ENCODE results near the gene PFN1. TPM values are rescaled to one million over a fixed set of nuclear protein-coding genes. Genes with fewer than 3 reads are reported as not detected.

PFN1 gene
- total and polyA plus RNA-seq, 7 donors = 690 to 1,404 (median 911) TPM

DNA sequence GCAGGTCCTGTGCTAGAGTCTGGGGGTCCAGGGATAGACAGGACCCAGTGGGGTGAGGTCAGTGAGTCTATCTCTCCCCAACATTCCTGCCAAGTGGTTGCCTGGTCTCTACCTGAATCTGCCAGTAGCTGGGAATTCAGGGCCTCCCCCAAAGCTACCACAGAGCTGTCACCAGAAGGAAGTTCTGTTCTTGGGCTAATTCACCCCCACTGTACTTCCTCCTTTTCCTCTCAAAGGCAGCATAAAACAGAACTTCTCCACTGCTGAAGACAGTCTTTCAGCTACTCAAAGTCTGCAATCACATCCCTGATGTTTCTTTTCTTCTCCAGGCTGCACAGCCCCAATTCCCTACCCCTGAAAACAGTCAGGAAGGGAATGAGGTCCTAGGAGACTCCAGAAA lies 30.4 kb upstream of the PFN1 start:
- peaks cover 0 to 13% (median 8%) of the 10 kb centered on the region in 4 donors for H3K4me1 ChIP-seq
- H3K4me3 ChIP-seq = no peak overlapping the region
- TF ChIP-seq, protein P1, sequence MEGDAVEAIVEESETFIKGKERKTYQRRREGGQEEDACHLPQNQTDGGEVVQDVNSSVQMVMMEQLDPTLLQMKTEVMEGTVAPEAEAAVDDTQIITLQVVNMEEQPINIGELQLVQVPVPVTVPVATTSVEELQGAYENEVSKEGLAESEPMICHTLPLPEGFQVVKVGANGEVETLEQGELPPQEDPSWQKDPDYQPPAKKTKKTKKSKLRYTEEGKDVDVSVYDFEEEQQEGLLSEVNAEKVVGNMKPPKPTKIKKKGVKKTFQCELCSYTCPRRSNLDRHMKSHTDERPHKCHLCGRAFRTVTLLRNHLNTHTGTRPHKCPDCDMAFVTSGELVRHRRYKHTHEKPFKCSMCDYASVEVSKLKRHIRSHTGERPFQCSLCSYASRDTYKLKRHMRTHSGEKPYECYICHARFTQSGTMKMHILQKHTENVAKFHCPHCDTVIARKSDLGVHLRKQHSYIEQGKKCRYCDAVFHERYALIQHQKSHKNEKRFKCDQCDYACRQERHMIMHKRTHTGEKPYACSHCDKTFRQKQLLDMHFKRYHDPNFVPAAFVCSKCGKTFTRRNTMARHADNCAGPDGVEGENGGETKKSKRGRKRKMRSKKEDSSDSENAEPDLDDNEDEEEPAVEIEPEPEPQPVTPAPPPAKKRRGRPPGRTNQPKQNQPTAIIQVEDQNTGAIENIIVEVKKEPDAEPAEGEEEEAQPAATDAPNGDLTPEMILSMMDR (IDR thresholded peaks at IDR 0.05) = no peak
- TF ChIP-seq POLR2A (IDR thresholded peaks at IDR 0.05) = no peak
- TF ChIP-seq POLR2AphosphoS5 (IDR thresholded peaks at IDR 0.05) = no peak
- no peak for TF ChIP-seq EP300 (IDR thresholded peaks at IDR 0.05)
- DNase-seq = no peak
- H3K36me3 ChIP-seq = peaks cover 29 to 84% (median 41%) of the 10 kb centered on the region in 4 donors
- no peaks in the 10 kb centered on the region for H3K27me3 ChIP-seq
- intact Hi-C loops (cut with DNase I) = loop anchor here (1.0 kb wide), 1 partner anchor 8 kb away; no protein-coding TSS in a partner anchor
- no peak overlapping the region for H3K27ac ChIP-seq
- no peaks in the 10 kb centered on the region for H3K9me3 ChIP-seq

DNA sequence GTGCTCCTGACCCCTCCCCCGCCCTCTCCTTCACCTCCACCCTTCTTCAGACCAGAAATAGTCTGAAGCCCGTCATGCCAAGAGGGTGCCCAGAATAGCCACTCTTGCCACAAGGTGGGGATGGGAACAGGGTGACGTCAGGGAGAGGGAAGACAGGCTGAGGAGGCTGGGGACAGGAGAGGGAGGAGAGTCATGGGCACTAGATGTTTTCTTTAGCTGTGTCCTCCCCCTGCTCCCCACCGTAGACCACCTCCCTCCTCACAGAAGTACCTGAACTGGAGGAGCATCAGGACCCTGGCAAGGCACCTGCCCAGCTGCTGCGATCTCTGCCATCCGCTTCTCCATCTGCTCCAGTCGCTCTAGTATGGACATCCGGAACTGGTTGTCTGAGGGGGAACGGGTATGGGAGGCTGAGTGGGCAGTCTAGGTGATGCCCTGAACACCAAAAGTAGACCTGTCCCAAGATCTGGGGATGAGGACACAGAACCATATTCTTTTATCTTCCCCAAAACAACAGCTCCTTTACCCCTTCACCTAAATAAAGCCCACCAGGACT lies 25.9 kb upstream of the PFN1 start:
- Histone ChIP-seq H3K36me3 (peaks cover 39 to 77% (median 50%) of the 10 kb centered on the region in 4 donors), H3K27me3 (no peaks in the 10 kb centered on the region), H3K9me3 (no peaks in the 10 kb centered on the region), H3K4me3 (no peak overlapping the region), H3K27ac (peak overlapping the region in 1 of 4 donors; percentile 25), H3K4me1 (peaks cover 0 to 26% (median 20%) of the 10 kb centered on the region in 4 donors)
- 91 to 93% methylated on average over 9 of the region's 9 CpGs for WGBS, 2 donors
- peak; percentile 58 for DNase-seq
- no peak for TF ChIP-seq POLR2A (IDR thresholded peaks at IDR 0.05)
- TF ChIP-seq, protein P1 (IDR thresholded peaks at IDR 0.05) = no peak
- TF ChIP-seq POLR2AphosphoS5 (IDR thresholded peaks at IDR 0.05) = no peak
- no peak for TF ChIP-seq EP300 (IDR thresholded peaks at IDR 0.05)
- intact Hi-C loops (cut with DNase I) = no loop called here

DNA sequence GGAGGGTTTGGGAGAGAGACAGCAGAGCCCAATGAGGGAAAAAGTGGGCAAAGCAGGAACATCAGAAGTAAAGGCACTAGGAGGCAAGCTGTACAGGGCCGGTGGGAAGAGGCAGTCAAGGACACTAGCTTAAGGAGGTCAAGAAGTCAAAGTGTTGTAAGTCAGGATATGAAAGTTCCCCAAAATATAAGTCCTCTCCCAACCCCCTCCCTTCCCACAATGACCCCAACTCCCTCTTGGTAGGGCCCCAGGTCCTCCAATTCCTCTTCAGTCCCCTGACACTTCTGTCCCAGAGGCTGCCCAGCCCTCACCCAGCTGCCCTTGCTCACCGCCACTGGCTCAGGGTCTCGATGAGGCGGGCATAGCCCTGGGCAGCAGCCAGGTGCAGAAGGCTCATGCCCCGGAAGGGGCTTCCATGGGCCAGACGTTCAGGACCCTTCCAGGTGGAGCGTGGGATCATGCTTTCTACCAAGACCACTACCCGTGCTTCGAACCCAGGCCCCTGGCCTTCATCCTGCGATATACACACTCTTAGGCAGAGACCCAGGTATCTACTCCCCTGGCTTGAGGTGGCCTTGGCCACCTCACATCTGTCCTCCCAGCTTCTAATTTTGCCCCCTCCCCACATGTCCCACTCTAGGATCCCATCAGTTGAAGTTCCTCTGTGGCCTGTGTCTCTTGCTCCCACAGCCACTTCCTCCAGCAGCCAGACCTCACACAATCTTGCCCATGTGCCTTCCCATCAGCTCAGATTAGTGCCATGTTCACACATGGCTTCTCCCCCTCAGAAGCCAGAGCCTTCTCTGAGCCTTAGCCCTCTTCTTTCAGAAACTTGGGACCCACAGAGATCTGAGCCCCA lies 25.2 kb upstream of the PFN1 start:
- peaks cover 0 to 33% (median 27%) of the 10 kb centered on the region in 4 donors for H3K4me1 ChIP-seq
- intact Hi-C loops (cut with DNase I) = no loop called here
- H3K9me3 ChIP-seq = no peaks in the 10 kb centered on the region
- 91 to 93% methylated on average over 10 of the region's 10 CpGs for WGBS, 2 donors
- H3K27me3 ChIP-seq = no peaks in the 10 kb centered on the region
- peak; percentile 68 for DNase-seq
- no peak overlapping the region for H3K4me3 ChIP-seq
- H3K36me3 ChIP-seq = peaks cover 32 to 70% (median 48%) of the 10 kb centered on the region in 4 donors
- H3K27ac ChIP-seq = peak overlapping the region in 3 of 4 donors; percentile 45 to 97 (median 48)
- TF ChIP-seq POLR2A (IDR thresholded peaks at IDR 0.05) (no peak), EP300 (IDR thresholded peaks at IDR 0.05) (no peak), POLR2AphosphoS5 (IDR thresholded peaks at IDR 0.05) (no peak)
- TF ChIP-seq, protein P1 (IDR thresholded peaks at IDR 0.05) = no peak

DNA sequence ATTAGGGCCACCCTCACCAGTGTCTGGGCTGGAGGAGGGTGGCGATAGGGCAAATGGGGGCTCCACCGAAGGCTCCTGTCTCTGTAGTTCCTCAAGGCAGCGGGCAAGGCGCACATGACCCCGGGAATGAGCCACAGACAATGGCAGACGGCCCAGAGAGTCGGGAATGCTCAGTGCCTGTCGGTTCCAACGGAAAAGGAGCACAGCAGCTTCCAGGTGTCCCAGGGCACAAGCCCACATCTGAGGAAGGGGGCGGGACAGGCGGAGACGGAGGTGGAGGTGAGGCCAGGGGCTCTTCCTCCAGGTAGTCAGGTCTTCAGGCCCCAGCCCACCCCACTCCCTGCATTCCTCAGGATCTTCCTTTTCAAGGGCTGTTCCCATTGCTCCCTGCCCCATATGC lies 24.4 kb upstream of the PFN1 start:
- intact Hi-C loops (cut with DNase I) = no loop called here
- H3K27ac ChIP-seq = peak overlapping the region in 3 of 4 donors; percentile 45 to 97 (median 48)
- no peaks in the 10 kb centered on the region for H3K9me3 ChIP-seq
- H3K36me3 ChIP-seq = peaks cover 30 to 62% (median 42%) of the 10 kb centered on the region in 4 donors
- no peak overlapping the region for H3K4me3 ChIP-seq
- peak; percentile 61 for DNase-seq
- TF ChIP-seq, protein P1 (IDR thresholded peaks at IDR 0.05) = no peak
- TF ChIP-seq EP300 (IDR thresholded peaks at IDR 0.05) (no peak), POLR2AphosphoS5 (IDR thresholded peaks at IDR 0.05) (no peak), POLR2A (IDR thresholded peaks at IDR 0.05) (no peak)
- no peaks in the 10 kb centered on the region for H3K27me3 ChIP-seq
- H3K4me1 ChIP-seq = peaks cover 0 to 35% (median 32%) of the 10 kb centered on the region in 4 donors
- 88 to 92% methylated on average over 12 of the region's 12 CpGs for WGBS, 2 donors
